Adrenal gland (tissue), 12 donors: Measurements from ENCODE around the gene ADGRB3. TPM values are rescaled to one million over a fixed set of nuclear protein-coding genes. Genes with fewer than 3 reads are reported as not detected.
A peak's percentile ranks its signal among the peaks of the same experiment; 100 is the strongest.

Experiments
- DNase-seq, 7 donors: peaks; one replicate each; pipeline ENCODE4 v3.0.0-alpha.2; 2019 to 2020
- H3K27ac ChIP-seq, 5 donors: fragments of 200-600 bp; sonication (generic) in 4 of 5; 1 replicate in 3 of 5; 2 replicates in 2 of 5; pipeline versions ENCODE4 v1.5.1 to v1.8.0; 2016 to 2020; ENCODE audit warnings: mild to moderate bottlenecking in 1 of 5
- H3K27me3 ChIP-seq: fragments of 200-600 bp; 2 replicates; pipeline ENCODE4 v1.8.0; 2021
- H3K36me3 ChIP-seq, 2 donors: fragments of 200-600 bp; replicated peaks in 1 of 2; 1 replicate in 1 of 2; 2 replicates in 1 of 2; pipeline versions ENCODE4 v1.5.1 to v1.8.0; 2018 to 2022
- H3K4me1 ChIP-seq, 2 donors: fragments of 200-600 bp; replicated peaks in 1 of 2; 1 replicate in 1 of 2; 2 replicates in 1 of 2; pipeline versions ENCODE4 v1.5.1 to v1.8.0; 2018 to 2021
- H3K4me3 ChIP-seq, 4 donors: fragments of 200-600 bp; sonication (generic) in 3 of 4; one replicate each; pipeline ENCODE4 v1.5.1; 2016 to 2018
- H3K9me3 ChIP-seq, 3 donors: fragments of 200-600 bp; sonication (generic) in 1 of 3; replicated peaks in 1 of 3; 1 replicate in 2 of 3; 2 replicates in 1 of 3; pipeline versions ENCODE4 v1.5.1 to v1.8.0; 2016 to 2021
- CTCF ChIP-seq, 6 experiments: fragments of 450-650 bp in 4 of 6; fragments of 200-600 bp in 2 of 6; sonication (generic) in 1 of 6; IDR thresholded peaks; 1 replicate in 5 of 6; 2 replicates in 1 of 6; pipeline versions ENCODE4 v1.5.1 to v1.8.0; 2016 to 2021; ENCODE audit warnings: antibody characterized with exemption in 6 of 6, mild to moderate bottlenecking in 2 of 6, moderate library complexity in 1 of 6
- POLR2A ChIP-seq, 2 donors: fragments of 450-650 bp; IDR thresholded peaks; one replicate each; pipeline ENCODE4 v1.6.1; 2017; ENCODE audit warnings: antibody characterized with exemption in 2 of 2, mild to moderate bottlenecking in 2 of 2, moderate library complexity in 1 of 2
- WGBS, 4 donors: extraction: QIAGEN DNeasy Blood & Tissue Kit in 2 of 4; methylation state at CpG; one replicate each; pipeline versions ENCODE4 v1.1.5 to v1.1.7; 2013 to 2017; 5-methylcytosine and 5-hydroxymethylcytosine counted together
- intact Hi-C, 2 donors: fragments of 100-400 bp; cut with DNase I; formaldehyde crosslinking; loops; one replicate each; pipeline versions ENCODE4 v1.14.1 to v1.15.0; 2022 to 2023
- polyA plus RNA-seq, 3 donors: library from polyadenylated mRNA; stranded (reverse); fragments of 200-250 nt in 2 of 3; fragments of 350-450 nt in 1 of 3; fragmentation: Illumina TruSeq in 1 of 3; extraction: RNeasy Lipid Tissue Mini Kit (QIAGEN cat#74804) in 1 of 3; gene quantifications; one replicate each; pipeline ENCODE4 v1.2.3, GENCODE V29; 2013 to 2014
- total RNA-seq, 9 donors: library from RNA; depleted of rRNA in 4 of 9; stranded (reverse); fragments of >200 nt in 4 of 9; fragments of 120-200 nt in 1 of 9; fragmentation: NEBNext Ultra II Directional in 1 of 9; extraction: Animal tissue kit (Norgen Biotek cat#: 25700) in 1 of 9; gene quantifications; one replicate each; pipeline versions ENCODE4 v1.1.0 to v1.2.4, GENCODE V29; 2013 to 2023
- donor health status: healthy with polysubstance abuse.
- donor health status: Bipolar disorder and iron deficiency.
- donor health status: DM: yes; HTN: yes; CAD: no.
- donor health status: DM: no; HTN: no; CAD: no.
- donor health status: DM: no; HTN: no; CAD: no.
- donor health status: DM: yes; HTN: yes; CAD: no.

The ADGRB3 gene
- total and polyA plus RNA-seq, 12 donors: 1.3 to 9.0 (median 3.1) TPM

- TF ChIP-seq CTCF (IDR thresholded peaks at IDR 0.05): no peak
- TF ChIP-seq POLR2A (IDR thresholded peaks at IDR 0.05): no peak
- Histone ChIP-seq H3K36me3 (no peaks in the 10 kb centered on the region), H3K27ac (no peak overlapping the region), H3K27me3 (no peaks in the 10 kb centered on the region), H3K4me3 (peak overlapping the region in 1 of 4 donors; percentile 74), H3K9me3 (no peaks in the 10 kb centered on the region), H3K4me1 (peaks cover 4 to 7% of the 10 kb centered on the region in 2 donors)
- DNase-seq: no peak
- 37 to 57% (median 41%) methylated on average over 2 of the region's 2 CpGs for WGBS, 4 donors
- intact Hi-C loops: loop anchor here in 1 of 2 donors (5.0 kb wide), 1 partner anchor 140 kb away; no protein-coding TSS in a partner anchor
Observed at GRCh38 chr6:68637071-68637470, 2.0 kb downstream of the ADGRB3 start.

GRCh38 chr6:68637782-68638181 is 2.7 kb downstream of the ADGRB3 start:
- no peak for DNase-seq
- Histone ChIP-seq H3K4me3 (no peak overlapping the region), H3K9me3 (no peaks in the 10 kb centered on the region), H3K27me3 (no peaks in the 10 kb centered on the region), H3K27ac (no peak overlapping the region), H3K36me3 (no peaks in the 10 kb centered on the region), H3K4me1 (peaks cover 4 to 7% of the 10 kb centered on the region in 2 donors)
- WGBS, 4 donors: 0% methylated on average over 1 of the region's 1 CpG
- intact Hi-C loops: loop anchor here in 1 of 2 donors (2.0 to 5.0 kb wide), 2 partner anchors 140 to 331 kb away; no protein-coding TSS in a partner anchor
- TF ChIP-seq POLR2A (IDR thresholded peaks at IDR 0.05) (no peak), CTCF (IDR thresholded peaks at IDR 0.05) (no peak)

- Histone ChIP-seq H3K36me3 (no peaks in the 10 kb centered on the region), H3K9me3 (no peaks in the 10 kb centered on the region), H3K4me3 (no peak overlapping the region), H3K27me3 (no peaks in the 10 kb centered on the region), H3K27ac (no peak overlapping the region), H3K4me1 (peaks cover 4 to 7% of the 10 kb centered on the region in 2 donors)
- WGBS, 4 donors: 23 to 28% (median 27%) methylated on average over 11 of the region's 11 CpGs
- TF ChIP-seq CTCF (IDR thresholded peaks at IDR 0.05) (peak; percentile 50 to 94 (median 76)), POLR2A (IDR thresholded peaks at IDR 0.05) (no peak)
- intact Hi-C loops: loop anchor here in 1 of 2 donors (2.0 to 5.0 kb wide), 2 partner anchors 139 to 330 kb away; no protein-coding TSS in a partner anchor
- DNase-seq: peak in 5 of 7 donors; percentile 34 to 81 (median 59)
Observed at GRCh38 chr6:68638230-68638900, 3.3 kb downstream of the ADGRB3 start.

- WGBS, 4 donors: 62 to 75% (median 66%) methylated on average over 7 of the region's 7 CpGs
- intact Hi-C loops: loop anchor here in 1 of 2 donors (2.0 to 5.0 kb wide), 2 partner anchors 138 to 330 kb away; no protein-coding TSS in a partner anchor
- H3K4me3 ChIP-seq: no peak overlapping the region
Observed at GRCh38 chr6:68639211-68639610, 4.1 kb downstream of the ADGRB3 start.

More at GRCh38 chr6:68639211-68639610, 4.1 kb downstream of the ADGRB3 start:
- TF ChIP-seq CTCF (IDR thresholded peaks at IDR 0.05) (no peak), POLR2A (IDR thresholded peaks at IDR 0.05) (no peak)
- no peak for DNase-seq
- Histone ChIP-seq H3K4me1 (peaks cover 4 to 7% of the 10 kb centered on the region in 2 donors), H3K9me3 (no peaks in the 10 kb centered on the region), H3K27me3 (no peaks in the 10 kb centered on the region), H3K27ac (no peak overlapping the region), H3K36me3 (no peaks in the 10 kb centered on the region)
